ENCODE data around the gene RPLP2.

The RPLP2 gene

DNA sequence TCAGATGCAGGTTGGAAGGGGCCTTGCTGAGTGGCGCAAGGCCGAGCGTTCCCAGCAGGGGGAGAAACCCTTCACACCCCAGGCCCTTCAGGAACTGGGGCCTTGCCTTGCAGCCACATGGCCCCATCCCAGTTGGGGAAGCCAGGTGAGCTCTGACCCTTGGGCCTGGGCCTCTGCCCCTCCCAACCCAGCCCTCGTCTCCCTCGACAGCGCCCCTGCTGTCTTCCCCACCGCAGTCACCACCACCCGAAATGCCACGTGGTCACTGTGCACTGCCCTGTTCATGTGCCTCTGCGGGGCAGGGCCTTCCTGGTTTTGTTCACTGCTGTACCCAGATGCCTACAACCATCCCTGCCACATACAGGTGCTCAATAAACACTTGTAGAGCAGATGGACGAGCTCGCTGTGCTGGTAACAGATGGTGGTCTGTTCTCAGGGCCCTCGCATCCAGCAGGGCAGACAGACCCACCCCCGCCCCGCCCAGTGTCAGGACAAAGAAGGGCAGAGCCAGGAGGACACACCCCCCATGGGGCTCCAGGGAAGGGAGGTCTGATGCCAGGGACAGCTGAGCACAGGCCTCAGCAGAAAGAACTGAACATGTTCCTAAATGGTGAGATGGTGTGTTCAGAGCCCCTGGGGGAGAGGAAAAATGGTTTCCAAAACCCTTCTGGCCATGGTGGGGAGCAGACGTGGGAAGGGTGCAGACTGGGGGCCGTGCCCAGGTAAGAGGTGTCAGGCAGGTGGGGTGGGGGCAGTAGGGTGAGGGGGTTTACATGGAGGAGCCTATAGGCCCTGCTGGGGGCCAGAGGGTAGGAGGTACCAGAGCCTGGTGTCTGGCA is 28.9 kb downstream of the RPLP2 start:
- no peak overlapping the region for H3K4me3 ChIP-seq (replicated peaks; ENCODE audit: insufficient read depth, low read length)
- DNase-seq (ENCODE audit: low read depth in 1 of 2, low spot score in 1 of 2) = no peak
- no peak overlapping the region for H3K27ac ChIP-seq (replicated peaks)

DNA sequence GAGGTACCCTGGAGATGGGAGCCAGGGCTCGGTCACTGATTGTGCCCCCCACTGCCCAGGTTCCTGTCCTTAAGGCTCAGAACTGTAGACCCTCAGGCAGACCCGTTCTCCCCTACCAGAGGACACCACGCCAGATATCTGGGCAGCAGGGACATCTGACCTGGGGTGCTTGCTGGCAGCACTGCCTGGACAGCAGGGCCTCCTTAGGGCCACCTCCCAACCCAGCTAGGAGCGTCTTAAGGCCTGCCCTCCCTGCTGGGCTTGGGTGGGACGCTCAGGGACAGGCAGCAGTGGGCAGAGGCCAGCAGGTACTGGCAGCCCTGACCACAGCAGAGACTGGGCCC is 29.5 kb downstream of the RPLP2 start:
- Histone ChIP-seq H3K27ac (replicated peaks) (no peak overlapping the region), H3K27me3 (ENCODE audit: insufficient read depth, poor library complexity, severe bottlenecking) (no peaks in the 10 kb centered on the region), H3K4me3 (replicated peaks; ENCODE audit: insufficient read depth, low read length) (no peak overlapping the region)
- TF ChIP-seq POLR2AphosphoS5 (IDR thresholded peaks at IDR 0.05; ENCODE audit: low read depth) = no peak
- no peak for TF ChIP-seq GABPA (IDR thresholded peaks at IDR 0.05; ENCODE audit: low read depth)
- TF ChIP-seq, protein P1, sequence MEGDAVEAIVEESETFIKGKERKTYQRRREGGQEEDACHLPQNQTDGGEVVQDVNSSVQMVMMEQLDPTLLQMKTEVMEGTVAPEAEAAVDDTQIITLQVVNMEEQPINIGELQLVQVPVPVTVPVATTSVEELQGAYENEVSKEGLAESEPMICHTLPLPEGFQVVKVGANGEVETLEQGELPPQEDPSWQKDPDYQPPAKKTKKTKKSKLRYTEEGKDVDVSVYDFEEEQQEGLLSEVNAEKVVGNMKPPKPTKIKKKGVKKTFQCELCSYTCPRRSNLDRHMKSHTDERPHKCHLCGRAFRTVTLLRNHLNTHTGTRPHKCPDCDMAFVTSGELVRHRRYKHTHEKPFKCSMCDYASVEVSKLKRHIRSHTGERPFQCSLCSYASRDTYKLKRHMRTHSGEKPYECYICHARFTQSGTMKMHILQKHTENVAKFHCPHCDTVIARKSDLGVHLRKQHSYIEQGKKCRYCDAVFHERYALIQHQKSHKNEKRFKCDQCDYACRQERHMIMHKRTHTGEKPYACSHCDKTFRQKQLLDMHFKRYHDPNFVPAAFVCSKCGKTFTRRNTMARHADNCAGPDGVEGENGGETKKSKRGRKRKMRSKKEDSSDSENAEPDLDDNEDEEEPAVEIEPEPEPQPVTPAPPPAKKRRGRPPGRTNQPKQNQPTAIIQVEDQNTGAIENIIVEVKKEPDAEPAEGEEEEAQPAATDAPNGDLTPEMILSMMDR (IDR thresholded peaks at IDR 0.05; ENCODE audit: insufficient read depth, low read length) = no peak
- TF ChIP-seq, protein P2, sequence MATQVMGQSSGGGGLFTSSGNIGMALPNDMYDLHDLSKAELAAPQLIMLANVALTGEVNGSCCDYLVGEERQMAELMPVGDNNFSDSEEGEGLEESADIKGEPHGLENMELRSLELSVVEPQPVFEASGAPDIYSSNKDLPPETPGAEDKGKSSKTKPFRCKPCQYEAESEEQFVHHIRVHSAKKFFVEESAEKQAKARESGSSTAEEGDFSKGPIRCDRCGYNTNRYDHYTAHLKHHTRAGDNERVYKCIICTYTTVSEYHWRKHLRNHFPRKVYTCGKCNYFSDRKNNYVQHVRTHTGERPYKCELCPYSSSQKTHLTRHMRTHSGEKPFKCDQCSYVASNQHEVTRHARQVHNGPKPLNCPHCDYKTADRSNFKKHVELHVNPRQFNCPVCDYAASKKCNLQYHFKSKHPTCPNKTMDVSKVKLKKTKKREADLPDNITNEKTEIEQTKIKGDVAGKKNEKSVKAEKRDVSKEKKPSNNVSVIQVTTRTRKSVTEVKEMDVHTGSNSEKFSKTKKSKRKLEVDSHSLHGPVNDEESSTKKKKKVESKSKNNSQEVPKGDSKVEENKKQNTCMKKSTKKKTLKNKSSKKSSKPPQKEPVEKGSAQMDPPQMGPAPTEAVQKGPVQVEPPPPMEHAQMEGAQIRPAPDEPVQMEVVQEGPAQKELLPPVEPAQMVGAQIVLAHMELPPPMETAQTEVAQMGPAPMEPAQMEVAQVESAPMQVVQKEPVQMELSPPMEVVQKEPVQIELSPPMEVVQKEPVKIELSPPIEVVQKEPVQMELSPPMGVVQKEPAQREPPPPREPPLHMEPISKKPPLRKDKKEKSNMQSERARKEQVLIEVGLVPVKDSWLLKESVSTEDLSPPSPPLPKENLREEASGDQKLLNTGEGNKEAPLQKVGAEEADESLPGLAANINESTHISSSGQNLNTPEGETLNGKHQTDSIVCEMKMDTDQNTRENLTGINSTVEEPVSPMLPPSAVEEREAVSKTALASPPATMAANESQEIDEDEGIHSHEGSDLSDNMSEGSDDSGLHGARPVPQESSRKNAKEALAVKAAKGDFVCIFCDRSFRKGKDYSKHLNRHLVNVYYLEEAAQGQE (IDR thresholded peaks at IDR 0.05; ENCODE audit: insufficient replicate concordance, low read depth) = no peak
- TF ChIP-seq SPI1 (IDR thresholded peaks at IDR 0.05; ENCODE audit: borderline replicate concordance, low read depth) = no peak
- DNase-seq (ENCODE audit: low read depth in 1 of 2, low spot score in 1 of 2) = no peak

More for the DNA sequence above, 28.9 kb downstream of the RPLP2 start:
- TF ChIP-seq GABPA (IDR thresholded peaks at IDR 0.05; ENCODE audit: low read depth) = no peak
- TF ChIP-seq, protein P1 (IDR thresholded peaks at IDR 0.05; ENCODE audit: insufficient read depth, low read length) = no peak
- TF ChIP-seq POLR2AphosphoS5 (IDR thresholded peaks at IDR 0.05; ENCODE audit: low read depth) = no peak; the same call in 1 of the 2 replicates
- TF ChIP-seq SPI1 (IDR thresholded peaks at IDR 0.05; ENCODE audit: borderline replicate concordance, low read depth) = no peak
- TF ChIP-seq, protein P2 (IDR thresholded peaks at IDR 0.05; ENCODE audit: insufficient replicate concordance, low read depth) = no peak
- H3K27me3 ChIP-seq (ENCODE audit: insufficient read depth, poor library complexity, severe bottlenecking) = no peaks in the 10 kb centered on the region

DNA sequence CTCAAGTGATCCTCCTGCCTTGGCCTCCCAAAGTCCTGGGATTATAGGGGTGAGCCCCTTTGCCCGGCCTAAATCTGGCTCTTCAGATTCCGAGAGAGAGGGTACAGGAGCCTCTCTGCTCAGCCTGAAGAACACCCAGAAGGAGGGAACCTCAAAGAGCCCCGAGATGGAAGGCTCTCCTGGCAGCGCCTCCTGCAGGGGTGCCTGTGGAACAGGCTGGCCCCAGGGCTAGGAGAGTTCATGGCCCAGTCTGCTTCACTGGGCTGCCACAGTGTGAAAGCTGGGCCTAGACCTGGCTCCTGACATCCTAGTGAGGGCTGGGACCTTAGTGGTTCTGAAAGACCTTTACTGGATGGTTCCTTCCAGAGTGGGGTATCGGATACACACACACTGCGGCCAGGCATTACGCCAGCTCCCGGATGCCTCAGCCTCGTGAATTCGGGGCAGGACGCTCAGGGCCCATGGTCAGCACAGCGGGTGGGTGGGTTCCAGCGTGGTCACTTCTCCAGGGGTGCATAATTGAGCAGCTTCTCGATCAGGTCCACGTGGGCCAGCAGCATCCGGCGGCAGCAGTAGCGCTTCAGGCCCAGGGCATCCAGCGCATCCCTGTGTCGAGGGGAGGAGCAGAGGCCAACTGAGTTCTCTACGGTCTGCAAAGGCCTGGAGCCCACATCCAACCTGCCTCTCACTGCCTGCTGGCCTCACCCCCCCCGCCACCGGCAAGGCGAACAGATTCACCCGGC is 30.3 kb downstream of the RPLP2 start:
- TF ChIP-seq, protein P2 (IDR thresholded peaks at IDR 0.05; ENCODE audit: insufficient replicate concordance, low read depth) = no peak
- no peak for TF ChIP-seq SPI1 (IDR thresholded peaks at IDR 0.05; ENCODE audit: borderline replicate concordance, low read depth)
- TF ChIP-seq GABPA (IDR thresholded peaks at IDR 0.05; ENCODE audit: low read depth) = no peak
- no peak for TF ChIP-seq POLR2AphosphoS5 (IDR thresholded peaks at IDR 0.05; ENCODE audit: low read depth)
- TF ChIP-seq, protein P1 (IDR thresholded peaks at IDR 0.05; ENCODE audit: insufficient read depth, low read length) = peak; percentile 36
- DNase-seq (ENCODE audit: low read depth in 1 of 2, low spot score in 1 of 2) = no peak
- no peaks in the 10 kb centered on the region for H3K27me3 ChIP-seq (ENCODE audit: insufficient read depth, poor library complexity, severe bottlenecking)
- no peak overlapping the region for H3K27ac ChIP-seq (replicated peaks)
- no peak overlapping the region for H3K4me3 ChIP-seq (replicated peaks; ENCODE audit: insufficient read depth, low read length)

All from HL-60 (cell line).